Ishikawa (cell line): ENCODE data around the gene OR10P1.

Experiments
- CEBPB ChIP-seq: IDR thresholded peaks from 2 replicates; pipeline ENCODE4 v1.6.1; 2012
- CREB1 ChIP-seq: IDR thresholded peaks from 2 replicates; pipeline ENCODE4 v1.6.1; 2012; ENCODE audit warnings: low read depth
- EGR1 ChIP-seq: IDR thresholded peaks from 2 replicates; pipeline ENCODE4 v1.6.1; 2012
- EP300 ChIP-seq: IDR thresholded peaks from 2 replicates; pipeline ENCODE4 v1.6.1; 2012; ENCODE audit warnings: borderline replicate concordance
- FOXM1 ChIP-seq: IDR thresholded peaks from 2 replicates; pipeline ENCODE4 v1.6.1; 2012; ENCODE audit warnings: low read depth, borderline replicate concordance
- NFIC ChIP-seq: IDR thresholded peaks from 2 replicates; pipeline ENCODE4 v1.6.1; 2012
- RAD21 ChIP-seq: IDR thresholded peaks from 2 replicates; pipeline ENCODE4 v1.6.1; 2012; ENCODE audit warnings: low read depth
- TAF1 ChIP-seq: IDR thresholded peaks from 2 replicates; pipeline ENCODE4 v1.6.1; 2012; ENCODE audit warnings: low read depth, mild to moderate bottlenecking
- TEAD4 ChIP-seq: IDR thresholded peaks from 2 replicates; pipeline ENCODE4 v1.6.1; 2012
- YY1 ChIP-seq: IDR thresholded peaks from 2 replicates; pipeline ENCODE4 v1.6.1; 2012; ENCODE audit warnings: low read depth
- ZBTB7A ChIP-seq: IDR thresholded peaks from 2 replicates; pipeline ENCODE4 v1.6.1; 2012; ENCODE audit warnings: low read depth
- TF ChIP-seq, protein P1 (sequence below): IDR thresholded peaks from 2 replicates; pipeline ENCODE4 v1.6.1; 2012; ENCODE audit warnings: low read depth, mild to moderate bottlenecking
- TF ChIP-seq, protein P2 (sequence below): IDR thresholded peaks from 2 replicates; pipeline ENCODE4 v1.6.1; 2012
- TF ChIP-seq, protein P3 (sequence below): IDR thresholded peaks from 2 replicates; pipeline ENCODE4 v1.6.1; 2012

DNA sequence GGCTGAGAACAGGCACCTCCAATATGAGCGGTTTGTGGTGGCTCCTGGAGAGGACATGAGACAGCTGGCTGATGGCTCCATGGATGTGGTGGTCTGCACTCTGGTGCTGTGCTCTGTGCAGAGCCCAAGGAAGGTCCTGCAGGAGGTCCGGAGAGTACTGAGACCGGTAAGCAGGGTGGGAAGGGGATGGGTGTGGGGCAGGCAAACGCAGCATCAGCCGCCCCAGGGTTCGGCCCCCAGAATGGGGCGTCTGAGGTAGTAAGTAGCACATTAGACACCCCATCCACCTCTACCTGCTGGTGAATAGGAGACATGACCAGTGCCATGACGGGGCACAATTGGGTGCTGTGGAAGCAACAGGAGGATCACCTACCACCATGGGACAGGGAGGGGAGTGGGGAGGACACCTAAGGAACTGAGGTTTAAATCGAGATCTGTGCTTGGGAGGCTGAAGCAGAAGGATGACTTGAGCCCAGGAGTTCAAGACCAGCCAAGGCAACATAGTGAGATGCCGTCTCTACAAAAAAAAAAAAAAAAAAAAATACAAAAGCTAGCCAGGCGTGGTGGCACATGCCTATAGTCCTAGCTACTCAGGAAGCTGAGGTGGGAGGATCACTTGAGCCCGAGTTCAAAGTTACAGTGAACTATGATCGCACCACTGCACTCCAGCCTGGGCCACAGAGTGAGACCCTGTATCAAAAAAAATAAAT is 45.5 kb downstream of the OR10P1 start:
- TF ChIP-seq ZBTB7A (no peak), CEBPB (no peak), EGR1 (no peak), TAF1 (no peak), RAD21 (no peak), EP300 (no peak), FOXM1 (no peak), NFIC (no peak), TEAD4 (no peak), YY1 (no peak), CREB1 (no peak)
- TF ChIP-seq, protein P1, sequence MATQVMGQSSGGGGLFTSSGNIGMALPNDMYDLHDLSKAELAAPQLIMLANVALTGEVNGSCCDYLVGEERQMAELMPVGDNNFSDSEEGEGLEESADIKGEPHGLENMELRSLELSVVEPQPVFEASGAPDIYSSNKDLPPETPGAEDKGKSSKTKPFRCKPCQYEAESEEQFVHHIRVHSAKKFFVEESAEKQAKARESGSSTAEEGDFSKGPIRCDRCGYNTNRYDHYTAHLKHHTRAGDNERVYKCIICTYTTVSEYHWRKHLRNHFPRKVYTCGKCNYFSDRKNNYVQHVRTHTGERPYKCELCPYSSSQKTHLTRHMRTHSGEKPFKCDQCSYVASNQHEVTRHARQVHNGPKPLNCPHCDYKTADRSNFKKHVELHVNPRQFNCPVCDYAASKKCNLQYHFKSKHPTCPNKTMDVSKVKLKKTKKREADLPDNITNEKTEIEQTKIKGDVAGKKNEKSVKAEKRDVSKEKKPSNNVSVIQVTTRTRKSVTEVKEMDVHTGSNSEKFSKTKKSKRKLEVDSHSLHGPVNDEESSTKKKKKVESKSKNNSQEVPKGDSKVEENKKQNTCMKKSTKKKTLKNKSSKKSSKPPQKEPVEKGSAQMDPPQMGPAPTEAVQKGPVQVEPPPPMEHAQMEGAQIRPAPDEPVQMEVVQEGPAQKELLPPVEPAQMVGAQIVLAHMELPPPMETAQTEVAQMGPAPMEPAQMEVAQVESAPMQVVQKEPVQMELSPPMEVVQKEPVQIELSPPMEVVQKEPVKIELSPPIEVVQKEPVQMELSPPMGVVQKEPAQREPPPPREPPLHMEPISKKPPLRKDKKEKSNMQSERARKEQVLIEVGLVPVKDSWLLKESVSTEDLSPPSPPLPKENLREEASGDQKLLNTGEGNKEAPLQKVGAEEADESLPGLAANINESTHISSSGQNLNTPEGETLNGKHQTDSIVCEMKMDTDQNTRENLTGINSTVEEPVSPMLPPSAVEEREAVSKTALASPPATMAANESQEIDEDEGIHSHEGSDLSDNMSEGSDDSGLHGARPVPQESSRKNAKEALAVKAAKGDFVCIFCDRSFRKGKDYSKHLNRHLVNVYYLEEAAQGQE = no peak
- TF ChIP-seq, protein P2, sequence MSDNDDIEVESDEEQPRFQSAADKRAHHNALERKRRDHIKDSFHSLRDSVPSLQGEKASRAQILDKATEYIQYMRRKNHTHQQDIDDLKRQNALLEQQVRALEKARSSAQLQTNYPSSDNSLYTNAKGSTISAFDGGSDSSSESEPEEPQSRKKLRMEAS = no peak
- TF ChIP-seq, protein P3, sequence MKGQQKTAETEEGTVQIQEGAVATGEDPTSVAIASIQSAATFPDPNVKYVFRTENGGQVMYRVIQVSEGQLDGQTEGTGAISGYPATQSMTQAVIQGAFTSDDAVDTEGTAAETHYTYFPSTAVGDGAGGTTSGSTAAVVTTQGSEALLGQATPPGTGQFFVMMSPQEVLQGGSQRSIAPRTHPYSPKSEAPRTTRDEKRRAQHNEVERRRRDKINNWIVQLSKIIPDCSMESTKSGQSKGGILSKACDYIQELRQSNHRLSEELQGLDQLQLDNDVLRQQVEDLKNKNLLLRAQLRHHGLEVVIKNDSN = no peak
